GM06990 (cell line): ENCODE measurements around the gene ECHDC3.

Experiments
- DNase-seq: peaks from one replicate; pipeline ENCODE4 v3.0.0-alpha.2; 2011; ENCODE audit not compliant: insufficient read length; ENCODE audit errors: extremely low read depth
- H3K27me3 ChIP-seq: replicated peaks from 2 replicates; pipeline ENCODE4 v1.6.0; 2011; ENCODE audit warnings: low read length; ENCODE audit not compliant: control insufficient read depth, insufficient read depth
- H3K36me3 ChIP-seq: 2 replicates; pipeline ENCODE4 v1.5.1; 2011; ENCODE audit warnings: low read length; ENCODE audit not compliant: control insufficient read depth, insufficient read depth
- H3K4me3 ChIP-seq: replicated peaks from 2 replicates; pipeline ENCODE4 v1.5.1; 2011; ENCODE audit warnings: low read depth, mild to moderate bottlenecking, control low read depth, low read length
- CTCF ChIP-seq: IDR thresholded peaks from 2 replicates; pipeline ENCODE4 v1.5.1; 2011; ENCODE audit warnings: low read length, control low read depth, mild to moderate bottlenecking, inconsistent platforms; ENCODE audit not compliant: insufficient read depth, poor library complexity, severe bottlenecking

ECHDC3 gene

DNA sequence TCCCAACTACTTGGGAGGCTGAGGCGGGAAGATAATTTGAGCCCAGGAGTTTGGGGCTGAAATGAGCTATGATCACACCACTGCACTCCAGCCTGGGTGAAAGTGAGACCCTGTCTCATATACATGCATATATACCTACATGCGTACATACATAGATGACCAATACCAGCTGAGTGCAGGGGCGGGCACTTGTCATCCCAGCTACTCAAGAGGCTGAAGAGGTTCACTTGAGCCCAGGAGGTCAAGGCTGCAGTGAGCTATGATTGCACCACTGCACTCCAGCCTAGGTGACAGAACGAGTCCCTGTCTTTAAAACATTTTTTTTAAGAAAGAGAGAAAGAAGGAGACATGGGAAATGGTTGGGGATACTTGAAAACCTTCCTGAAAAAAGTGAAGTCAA, 63.6 kb downstream of the ECHDC3 start:
- no peak overlapping the region for H3K4me3 ChIP-seq
- no peaks in the 10 kb centered on the region for H3K36me3 ChIP-seq
- DNase-seq = no peak
- no peak for TF ChIP-seq CTCF
- no peaks in the 10 kb centered on the region for H3K27me3 ChIP-seq

DNA sequence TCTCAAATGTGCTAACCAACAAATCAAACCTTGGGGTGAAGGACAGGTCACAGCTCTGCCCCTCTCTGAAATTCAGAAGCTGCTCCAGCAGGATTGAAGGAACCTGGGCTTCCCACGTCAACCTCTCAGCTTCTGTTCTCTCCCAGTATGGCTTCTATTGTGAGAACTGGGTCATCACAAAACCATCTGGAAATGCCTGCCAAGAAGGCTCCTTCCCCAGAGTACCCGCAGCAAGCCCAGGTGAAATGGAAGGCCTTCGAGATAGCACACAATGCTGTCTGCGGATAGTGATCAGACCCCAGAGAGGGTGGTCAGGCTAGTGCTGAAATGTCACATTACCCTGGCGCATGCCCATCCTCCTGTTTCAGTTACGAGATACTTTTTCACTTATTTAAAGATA, 64.5 kb downstream of the ECHDC3 start:
- DNase-seq = no peak
- Histone ChIP-seq H3K4me3 (no peak overlapping the region), H3K27me3 (no peaks in the 10 kb centered on the region), H3K36me3 (no peaks in the 10 kb centered on the region)
- no peak for TF ChIP-seq CTCF

GRCh38 chr10:11808808-11809207, 66.6 kb downstream of the ECHDC3 start:
- Histone ChIP-seq H3K36me3 (no peaks in the 10 kb centered on the region), H3K4me3 (no peak overlapping the region), H3K27me3 (no peaks in the 10 kb centered on the region)
- DNase-seq = no peak
- TF ChIP-seq CTCF = no peak

GRCh38 chr10:11810313-11810766, 68.2 kb downstream of the ECHDC3 start:
- H3K4me3 ChIP-seq = no peak overlapping the region
- no peak for TF ChIP-seq CTCF
- DNase-seq = no peak
- no peaks in the 10 kb centered on the region for H3K27me3 ChIP-seq
- H3K36me3 ChIP-seq = no peaks in the 10 kb centered on the region

DNA sequence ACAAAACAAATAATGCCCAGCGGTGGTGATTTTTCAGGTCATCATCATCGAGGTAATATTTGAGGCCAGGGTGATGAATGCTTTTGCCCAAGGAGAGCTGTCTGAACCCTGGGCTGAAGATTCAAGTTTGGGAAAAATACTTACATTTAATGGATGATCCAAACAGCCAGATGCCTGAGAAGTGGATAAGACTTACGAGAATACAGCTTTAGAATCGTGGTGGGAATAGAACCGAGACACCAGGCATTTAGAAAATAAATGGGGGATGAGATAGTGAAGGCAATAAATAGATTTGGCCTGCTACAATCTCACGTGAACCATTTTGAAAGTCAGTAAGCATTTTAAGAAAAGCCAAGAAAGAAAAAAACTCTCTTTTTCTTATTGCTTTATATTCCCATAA, 68.8 kb downstream of the ECHDC3 start:
- no peak for TF ChIP-seq CTCF

DNA sequence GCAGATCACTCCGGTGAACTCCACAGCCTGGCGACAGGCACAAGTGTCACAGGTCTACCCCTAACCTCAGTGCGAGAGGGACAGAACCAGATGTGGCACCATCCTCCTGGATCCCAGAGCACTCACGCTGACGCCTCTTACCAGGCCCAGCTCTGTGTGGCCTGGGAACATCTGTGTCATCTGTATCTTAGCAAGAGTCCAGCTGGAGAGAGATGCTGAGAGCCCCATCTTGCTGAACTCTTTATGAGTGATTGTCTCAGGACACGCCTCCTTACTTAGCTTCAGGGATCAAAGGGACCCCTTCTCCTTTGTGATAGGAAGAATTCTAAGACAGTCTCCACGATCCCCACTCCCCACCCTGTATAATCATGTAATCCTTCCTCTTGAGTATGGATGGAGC, 71.0 kb downstream of the ECHDC3 start:
- TF ChIP-seq CTCF = no peak
- Histone ChIP-seq H3K36me3 (no peaks in the 10 kb centered on the region), H3K4me3 (no peak overlapping the region), H3K27me3 (no peaks in the 10 kb centered on the region)
- DNase-seq = no peak

More for the DNA sequence above, 68.8 kb downstream of the ECHDC3 start:
- H3K36me3 ChIP-seq = no peaks in the 10 kb centered on the region
- DNase-seq = no peak
- no peaks in the 10 kb centered on the region for H3K27me3 ChIP-seq
- H3K4me3 ChIP-seq = no peak overlapping the region
